Tibial nerve (tissue), 4 donors: Measurements from ENCODE around the gene FGF18. TPM values are rescaled to one million over a fixed set of nuclear protein-coding genes. Genes with fewer than 3 reads are reported as not detected.

Experiments
- DNase-seq, 2 donors: peaks; one replicate each; pipeline ENCODE4 v3.0.0-alpha.2; 2019; ENCODE audit warnings: low spot score in 2 of 2
- H3K27ac ChIP-seq, 4 donors: fragments of 200-600 bp; sonication (generic) in 3 of 4; one replicate each; pipeline ENCODE4 v1.5.1; 2017 to 2019; ENCODE audit warnings: mild to moderate bottlenecking in 1 of 4
- H3K27me3 ChIP-seq, 2 donors: fragments of 200-600 bp; sonication (generic) in 1 of 2; one replicate each; pipeline versions ENCODE4 v1.5.1 to v1.6.0; 2017 to 2019
- H3K36me3 ChIP-seq, 3 donors: fragments of 200-600 bp; sonication (generic); one replicate each; pipeline ENCODE4 v1.5.1; 2018 to 2019
- H3K4me1 ChIP-seq, 4 donors: fragments of 200-600 bp; sonication (generic) in 3 of 4; one replicate each; pipeline ENCODE4 v1.5.1; 2017 to 2019
- H3K4me3 ChIP-seq, 4 donors: fragments of 200-600 bp; sonication (generic) in 3 of 4; one replicate each; pipeline ENCODE4 v1.5.1; 2017 to 2019; ENCODE audit warnings: mild to moderate bottlenecking in 1 of 4, moderate library complexity in 1 of 4
- H3K9me3 ChIP-seq, 4 donors: fragments of 200-600 bp; sonication (generic) in 3 of 4; one replicate each; pipeline ENCODE4 v1.5.1; 2017 to 2019
- EP300 ChIP-seq, 2 donors: sonication (generic); formaldehyde crosslinking; IDR thresholded peaks; one replicate each; pipeline ENCODE4 v1.6.1; 2017; ENCODE audit warnings: antibody characterized with exemption in 2 of 2, mild to moderate bottlenecking in 1 of 2
- POLR2A ChIP-seq, 2 donors: fragments of 450-650 bp; IDR thresholded peaks; one replicate each; pipeline ENCODE4 v1.6.1; 2017; ENCODE audit warnings: antibody characterized with exemption in 2 of 2, mild to moderate bottlenecking in 2 of 2, moderate library complexity in 2 of 2
- WGBS, 2 donors: methylation state at CpG; one replicate each; pipeline ENCODE4 v1.1.5; 2018; 5-methylcytosine and 5-hydroxymethylcytosine counted together
- total RNA-seq, 4 donors: library from RNA; depleted of rRNA; stranded (reverse); fragments of >200 nt; gene quantifications; one replicate each; pipeline ENCODE4 v1.1.0, GENCODE V29; 2016
- TF ChIP-seq, protein P1 (sequence below), 5 experiments: fragments of 200-600 bp in 3 of 5; fragments of 450-650 bp in 2 of 5; sonication (generic) in 3 of 5; IDR thresholded peaks; one replicate each; pipeline ENCODE4 v1.5.1; 2016 to 2019; ENCODE audit warnings: antibody characterized with exemption in 5 of 5, mild to moderate bottlenecking in 3 of 5, moderate library complexity in 2 of 5

Gene FGF18
- total RNA-seq, 4 donors from 2014 or later = 2.4 to 6.9 (median 6.4) TPM

DNA sequence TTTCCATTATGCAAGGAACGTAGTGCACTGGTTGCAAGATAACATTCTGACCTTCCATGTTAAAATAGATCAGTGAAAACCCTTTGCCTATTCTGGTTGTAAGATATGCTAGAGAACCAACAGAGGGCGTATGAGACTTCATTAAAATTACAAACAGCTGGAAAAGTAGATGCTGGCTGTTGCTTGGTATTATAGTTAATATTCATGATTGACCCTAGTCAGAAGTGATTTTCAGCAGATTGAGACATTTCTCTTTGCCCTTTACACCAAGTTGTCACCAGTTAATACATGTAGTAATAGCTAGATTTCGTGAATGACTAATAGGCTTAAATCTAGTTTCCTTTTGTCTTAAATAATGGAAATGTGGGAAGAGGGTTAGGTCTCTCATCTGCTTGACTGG, 13.8 kb upstream of the FGF18 start:
- WGBS, 2 donors = 60 to 66% methylated on average over 3 of the region's 3 CpGs
- no peak for DNase-seq
- Histone ChIP-seq H3K4me3 (no peak overlapping the region), H3K27ac (no peak overlapping the region), H3K9me3 (no peaks in the 10 kb centered on the region), H3K27me3 (no peaks in the 10 kb centered on the region), H3K36me3 (peaks cover 2 to 66% (median 26%) of the 10 kb centered on the region in 3 donors), H3K4me1 (peaks cover 0 to 16% (median 2%) of the 10 kb centered on the region in 4 donors)
- TF ChIP-seq POLR2A (IDR thresholded peaks at IDR 0.05) = no peak
- TF ChIP-seq, protein P1, sequence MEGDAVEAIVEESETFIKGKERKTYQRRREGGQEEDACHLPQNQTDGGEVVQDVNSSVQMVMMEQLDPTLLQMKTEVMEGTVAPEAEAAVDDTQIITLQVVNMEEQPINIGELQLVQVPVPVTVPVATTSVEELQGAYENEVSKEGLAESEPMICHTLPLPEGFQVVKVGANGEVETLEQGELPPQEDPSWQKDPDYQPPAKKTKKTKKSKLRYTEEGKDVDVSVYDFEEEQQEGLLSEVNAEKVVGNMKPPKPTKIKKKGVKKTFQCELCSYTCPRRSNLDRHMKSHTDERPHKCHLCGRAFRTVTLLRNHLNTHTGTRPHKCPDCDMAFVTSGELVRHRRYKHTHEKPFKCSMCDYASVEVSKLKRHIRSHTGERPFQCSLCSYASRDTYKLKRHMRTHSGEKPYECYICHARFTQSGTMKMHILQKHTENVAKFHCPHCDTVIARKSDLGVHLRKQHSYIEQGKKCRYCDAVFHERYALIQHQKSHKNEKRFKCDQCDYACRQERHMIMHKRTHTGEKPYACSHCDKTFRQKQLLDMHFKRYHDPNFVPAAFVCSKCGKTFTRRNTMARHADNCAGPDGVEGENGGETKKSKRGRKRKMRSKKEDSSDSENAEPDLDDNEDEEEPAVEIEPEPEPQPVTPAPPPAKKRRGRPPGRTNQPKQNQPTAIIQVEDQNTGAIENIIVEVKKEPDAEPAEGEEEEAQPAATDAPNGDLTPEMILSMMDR (IDR thresholded peaks at IDR 0.05) = peak in 3 of 5 experiments; percentile 12 to 27 (median 14)

DNA sequence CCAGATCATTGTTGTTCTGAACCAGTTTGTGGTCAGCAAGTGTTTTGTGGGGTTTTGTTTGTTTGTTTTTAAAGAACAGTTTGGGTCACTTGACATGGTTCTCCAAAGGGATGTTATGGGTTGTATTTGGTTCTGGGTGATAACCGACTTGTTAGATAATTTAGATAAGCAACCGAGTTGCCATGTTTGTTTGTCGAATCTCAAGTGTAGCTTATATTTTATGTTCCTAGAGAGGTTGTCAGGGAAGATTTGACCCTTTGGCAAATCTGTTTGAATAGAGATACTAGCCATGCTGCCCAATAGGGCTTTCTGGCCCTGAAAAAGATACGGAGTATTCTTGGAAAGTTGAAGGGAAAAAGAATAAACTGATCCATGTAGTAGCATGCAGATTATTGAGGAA, 12.2 kb upstream of the FGF18 start:
- H3K36me3 ChIP-seq = peaks cover 2 to 70% (median 14%) of the 10 kb centered on the region in 3 donors
- no peak for DNase-seq
- H3K9me3 ChIP-seq = no peaks in the 10 kb centered on the region
- H3K27ac ChIP-seq = no peak overlapping the region
- TF ChIP-seq POLR2A (IDR thresholded peaks at IDR 0.05) = no peak
- TF ChIP-seq, protein P1 (IDR thresholded peaks at IDR 0.05) = no peak
- no peak for TF ChIP-seq EP300 (IDR thresholded peaks at IDR 0.05)
- no peak overlapping the region for H3K4me3 ChIP-seq
- WGBS, 2 donors = 80 to 90% methylated on average over 4 of the region's 4 CpGs
- H3K27me3 ChIP-seq = no peaks in the 10 kb centered on the region
- H3K4me1 ChIP-seq = peaks cover 0 to 16% (median 2%) of the 10 kb centered on the region in 4 donors

DNA sequence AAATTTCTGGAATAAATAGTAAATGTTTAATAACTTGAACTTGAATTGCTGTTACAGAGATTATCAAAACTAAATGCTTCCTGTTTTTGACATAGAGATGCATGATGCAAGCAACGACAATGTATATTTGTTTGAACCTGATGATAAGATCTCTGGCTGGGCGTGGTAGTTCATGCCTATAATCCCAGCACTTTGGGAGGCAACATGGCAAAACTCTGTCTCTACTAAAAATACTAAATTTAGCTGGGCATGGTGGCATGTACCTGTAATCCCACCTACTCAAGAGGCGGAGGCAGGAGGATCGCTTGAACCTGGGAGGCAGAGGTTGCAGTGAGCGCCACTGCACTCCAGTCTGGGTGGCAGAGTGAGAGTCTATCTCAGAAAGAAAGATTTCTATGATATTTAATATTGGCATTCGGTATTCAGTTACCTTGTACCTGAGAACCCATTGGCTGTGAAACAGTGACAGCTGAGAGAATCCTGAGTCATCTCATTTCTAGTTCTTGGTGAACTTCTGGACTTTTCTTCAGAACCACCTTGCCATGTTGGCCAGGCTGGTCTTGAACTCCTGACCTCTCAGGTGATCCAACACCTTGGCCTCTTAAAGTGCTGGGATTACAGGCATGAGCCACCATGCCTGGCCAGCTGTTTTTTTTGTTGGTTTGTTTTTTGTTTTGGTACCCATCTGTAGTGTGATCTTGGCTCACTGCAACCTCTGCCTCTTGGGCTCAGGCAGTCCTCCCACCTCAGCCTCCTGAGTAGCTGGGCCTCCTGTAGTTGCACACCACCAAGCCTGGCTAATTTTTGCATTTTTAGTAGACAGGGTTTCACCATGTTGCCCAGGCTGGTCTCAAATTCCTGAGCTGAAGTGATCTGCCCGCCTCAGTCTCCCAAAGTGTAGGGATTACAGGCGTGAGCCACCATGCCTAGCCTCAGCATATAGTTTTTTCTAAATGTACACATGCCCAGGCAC, 10.0 kb upstream of the FGF18 start:
- peaks cover 0 to 16% (median 2%) of the 10 kb centered on the region in 4 donors for H3K4me1 ChIP-seq
- no peak overlapping the region for H3K27ac ChIP-seq
- no peak overlapping the region for H3K4me3 ChIP-seq
- no peak for TF ChIP-seq POLR2A (IDR thresholded peaks at IDR 0.05)
- TF ChIP-seq EP300 (IDR thresholded peaks at IDR 0.05) = no peak
- TF ChIP-seq, protein P1 (IDR thresholded peaks at IDR 0.05) = no peak
- H3K9me3 ChIP-seq = no peaks in the 10 kb centered on the region
- H3K36me3 ChIP-seq = peaks cover 2 to 87% (median 14%) of the 10 kb centered on the region in 3 donors
- WGBS, 2 donors = 91 to 97% methylated on average over 8 of the region's 8 CpGs
- no peaks in the 10 kb centered on the region for H3K27me3 ChIP-seq
- DNase-seq = no peak

DNA sequence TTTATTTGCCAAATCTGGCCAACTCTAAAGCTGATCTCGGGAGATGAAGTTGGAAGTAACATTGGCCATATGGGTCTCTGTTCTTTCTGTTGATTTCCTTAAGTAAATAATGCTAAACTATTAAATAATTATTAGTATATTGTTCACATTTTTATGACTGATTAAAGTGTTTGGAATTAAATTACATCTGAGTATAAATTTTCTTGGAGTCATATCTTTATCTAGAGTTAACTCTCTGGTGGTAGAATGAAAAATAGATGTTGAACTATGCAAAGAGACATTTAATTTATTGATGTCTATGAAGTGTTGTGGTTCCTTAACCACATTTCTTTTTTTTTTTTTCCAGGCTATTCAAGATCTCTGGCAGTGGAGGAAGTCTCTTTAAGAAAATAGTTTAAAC, 9.3 kb upstream of the FGF18 start:
- Histone ChIP-seq H3K27me3 (no peaks in the 10 kb centered on the region), H3K9me3 (no peaks in the 10 kb centered on the region), H3K4me3 (no peak overlapping the region), H3K27ac (no peak overlapping the region), H3K36me3 (peaks cover 2 to 83% (median 14%) of the 10 kb centered on the region in 3 donors), H3K4me1 (peaks cover 0 to 17% (median 2%) of the 10 kb centered on the region in 4 donors)
- WGBS, 2 donors = 42 to 54% methylated on average over 1 of the region's 1 CpG
- DNase-seq = no peak
- TF ChIP-seq POLR2A (IDR thresholded peaks at IDR 0.05) (no peak), EP300 (IDR thresholded peaks at IDR 0.05) (no peak)
- TF ChIP-seq, protein P1 (IDR thresholded peaks at IDR 0.05) = no peak

DNA sequence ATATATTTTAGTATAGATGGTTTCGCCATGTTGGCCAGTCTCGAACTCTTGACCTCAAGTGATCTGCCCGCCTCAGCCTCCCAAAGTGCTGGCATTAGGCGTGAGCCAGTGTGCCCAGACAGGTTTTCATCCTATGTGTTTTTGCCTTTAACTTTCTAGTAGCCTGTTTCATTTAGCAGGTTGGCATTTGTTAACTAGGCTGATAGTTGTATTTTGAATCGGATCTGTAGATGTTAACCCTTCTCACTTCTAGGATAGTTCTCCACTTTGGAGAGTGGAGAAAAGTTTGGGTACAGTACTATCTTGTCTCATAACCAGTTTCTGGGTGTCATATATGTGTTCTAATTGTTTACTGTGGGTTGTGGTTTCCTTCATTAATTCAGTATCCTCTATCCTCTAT, 7.3 kb upstream of the FGF18 start:
- H3K27me3 ChIP-seq = no peaks in the 10 kb centered on the region
- DNase-seq = no peak
- H3K4me3 ChIP-seq = no peak overlapping the region
- H3K27ac ChIP-seq = no peak overlapping the region
- no peaks in the 10 kb centered on the region for H3K9me3 ChIP-seq
- TF ChIP-seq, protein P1 (IDR thresholded peaks at IDR 0.05) = no peak
- TF ChIP-seq POLR2A (IDR thresholded peaks at IDR 0.05) (no peak), EP300 (IDR thresholded peaks at IDR 0.05) (no peak)
- H3K4me1 ChIP-seq = peaks cover 0 to 12% (median 0%) of the 10 kb centered on the region in 4 donors
- WGBS, 2 donors = 89 to 93% methylated on average over 5 of the region's 5 CpGs
- H3K36me3 ChIP-seq = peaks cover 0 to 65% (median 0%) of the 10 kb centered on the region in 3 donors
